AG10803 (cell line): ENCODE data around the gene TNFRSF11A.

Experiments used
- DNase-seq: peaks from one replicate; pipeline ENCODE4 v3.0.0; 2010; ENCODE audit warnings: low read depth
- H3K4me3 ChIP-seq: 2 replicates; pipeline ENCODE4 v1.5.1; 2011; ENCODE audit warnings: mild to moderate bottlenecking, low read length, control low read depth
- CTCF ChIP-seq: conservative IDR thresholded peaks from 2 replicates; pipeline ENCODE4 v1.5.1; 2011; ENCODE audit warnings: mild to moderate bottlenecking, low read length, control low read depth, inconsistent platforms

The TNFRSF11A gene

GRCh38 chr18:62418258-62418657 lies 93.1 kb downstream of the TNFRSF11A start:
- no peak for DNase-seq
- no peak for TF ChIP-seq CTCF
- H3K4me3 ChIP-seq, result no peak overlapping the region

- H3K4me3 ChIP-seq, result no peak overlapping the region
- no peak for TF ChIP-seq CTCF
Observed at GRCh38 chr18:62420151-62420512, 95.0 kb downstream of the TNFRSF11A start.

GRCh38 chr18:62420513-62421209 lies 95.6 kb downstream of the TNFRSF11A start:
- no peak overlapping the region for H3K4me3 ChIP-seq
- no peak for TF ChIP-seq CTCF
- DNase-seq, result peak; percentile 37

More at GRCh38 chr18:62420151-62420512, 95.0 kb downstream of the TNFRSF11A start:
- peak; percentile 26 for DNase-seq

GRCh38 chr18:62425465-62426190 lies 100.5 kb downstream of the TNFRSF11A start:
- TF ChIP-seq CTCF, result peak; percentile 93
- peak; percentile 96 for DNase-seq
- H3K4me3 ChIP-seq, result peak overlapping the region; percentile 60

- no peak for TF ChIP-seq CTCF
- no peak overlapping the region for H3K4me3 ChIP-seq
- DNase-seq, result no peak
Observed at GRCh38 chr18:62426191-62426488, 101.0 kb downstream of the TNFRSF11A start.

- TF ChIP-seq CTCF, result no peak
- no peak for DNase-seq
- H3K4me3 ChIP-seq, result no peak overlapping the region
Observed at GRCh38 chr18:62432176-62432575, 107.1 kb downstream of the TNFRSF11A start.

GRCh38 chr18:62434798-62435197 lies 109.7 kb downstream of the TNFRSF11A start:
- no peak overlapping the region for H3K4me3 ChIP-seq
- peak; percentile 34 for DNase-seq
- TF ChIP-seq CTCF, result no peak
